Cardiac atrium fibroblast (primary cell): ENCODE results near the gene PLXDC2. TPM values are rescaled to one million over a fixed set of nuclear protein-coding genes. Genes with fewer than 3 reads are reported as not detected.

ENCODE experiments used
- total RNA-seq: library from RNA; depleted of rRNA; stranded (reverse); fragments of >200 nt; gene quantifications from 2 replicates; pipeline ENCODE4 v1.2.3, GENCODE V29; 2015

Gene PLXDC2
- 2.8 and 2.9 TPM in 2 replicates for total RNA-seq

DNA sequence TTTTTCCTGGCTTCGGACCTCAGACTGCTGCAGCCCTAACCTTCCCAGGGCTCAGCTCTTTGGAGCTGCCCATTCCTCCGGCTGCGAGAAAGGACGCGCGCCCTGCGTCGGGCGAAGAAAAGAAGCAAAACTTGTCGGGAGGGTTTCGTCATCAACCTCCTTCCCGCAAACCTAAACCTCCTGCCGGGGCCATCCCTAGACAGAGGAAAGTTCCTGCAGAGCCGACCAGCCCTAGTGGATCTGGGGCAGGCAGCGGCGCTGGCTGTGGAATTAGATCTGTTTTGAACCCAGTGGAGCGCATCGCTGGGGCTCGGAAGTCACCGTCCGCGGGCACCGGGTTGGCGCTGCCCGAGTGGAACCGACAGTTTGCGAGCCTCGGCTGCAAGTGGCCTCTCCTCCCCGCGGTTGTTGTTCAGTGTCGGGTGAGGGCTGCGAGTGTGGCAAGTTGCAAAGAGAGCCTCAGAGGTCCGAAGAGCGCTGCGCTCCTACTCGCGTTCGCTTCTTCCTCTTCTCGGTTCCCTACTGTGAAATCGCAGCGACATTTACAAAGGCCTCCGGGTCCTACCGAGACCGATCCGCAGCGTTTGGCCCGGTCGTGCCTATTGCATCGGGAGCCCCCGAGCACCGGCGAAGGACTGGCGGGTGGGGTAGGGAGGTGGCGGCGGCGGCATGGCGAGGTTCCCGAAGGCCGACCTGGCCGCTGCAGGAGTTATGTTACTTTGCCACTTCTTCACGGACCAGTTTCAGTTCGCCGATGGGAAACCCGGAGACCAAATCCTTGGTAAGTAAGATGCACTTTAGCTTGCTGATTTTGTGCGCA is at the start of gene PLXDC2:
TSS of gene PLXDC2 (plus strand) at position 22 of the 820 bp plus-strand sequence.

